Heart left ventricle (tissue), 13 donors: Measurements from ENCODE around the gene CFAP70.

Source experiments
- CTCF ChIP-seq, 12 donors: fragments of 200-600 bp; sonication (generic) in 4 of 12; IDR thresholded peaks; one replicate each; pipeline versions ENCODE4 v1.5.0 to v1.8.0; 2018 to 2022; ENCODE audit warnings: antibody characterized with exemption in 12 of 12, mild to moderate bottlenecking in 5 of 12
- POLR2A ChIP-seq, 2 donors: fragments of 450-650 bp; IDR thresholded peaks; one replicate each; pipeline ENCODE4 v1.6.1; 2017; ENCODE audit warnings: antibody characterized with exemption in 2 of 2, mild to moderate bottlenecking in 2 of 2, moderate library complexity in 2 of 2
- donor health status: ischemic (EF 13 %, LVEDD 7.1; RV severe dilation, severe dysfunction).
- donor health status: DM: no; HTN: yes; CAD: no.
- donor health status: DM: no; HTN: no; CAD: no.
- donor health status: ischemic (EF 25% LVEDD 6.9; RV normal size, moderate dysfunction).
- donor health status: ischemic (EF 25% LVEDD 5.7; RV mildly dilated, moderate dysfunction).
- donor health status: ischemic (EF 35%, LVEDD 5.7; RV mildly dilated, moderate dysfunction).
- donor health status: nonischemic (EF 11% LVEDD 7.7; RV severe dilation, severe dysfunction).
- donor health status: DM: yes; HTN: yes; CAD: no.
- donor health status: PGD.
- donor health status: ischemic (EF 29% LVEDD 5.4; RV normal size, mild dysfunction).
- donor health status: nonischemic (EF 23%, LVEDD 6.1; RV moderate dilation, normal function).

GRCh38 chr10:73310475-73310874, 48.2 kb downstream of the CFAP70 start:
- no peak for TF ChIP-seq CTCF (IDR thresholded peaks at IDR 0.05)
- no peak for TF ChIP-seq POLR2A (IDR thresholded peaks at IDR 0.05)
